Neural progenitor cell (in vitro differentiated cells): ENCODE data around the gene NTN4. TPM values are rescaled to one million over a fixed set of nuclear protein-coding genes. Genes with fewer than 3 reads are reported as not detected.

ENCODE experiments used
- DNase-seq: peaks from one replicate; pipeline ENCODE4 v3.0.0-alpha.2; 2016; ENCODE audit warnings: low spot score
- H2AFZ ChIP-seq: fragments of 200-600 bp; sonication (generic); replicated peaks from 2 replicates; pipeline ENCODE4 v1.6.1; 2016; ENCODE audit warnings: antibody characterized with exemption
- H3F3A ChIP-seq: fragments of 200-600 bp; sonication (generic); 2 replicates; pipeline ENCODE4 v1.6.1; 2016; ENCODE audit warnings: antibody characterized with exemption, low read depth
- H3K27ac ChIP-seq: fragments of 200-600 bp; sonication (generic); 2 replicates; pipeline ENCODE4 v1.5.1; 2016; ENCODE audit warnings: mild to moderate bottlenecking
- H3K27me3 ChIP-seq: fragments of 200-600 bp; sonication (generic); 2 replicates; pipeline ENCODE4 v1.6.1; 2016; ENCODE audit warnings: mild to moderate bottlenecking, moderate library complexity
- H3K36me3 ChIP-seq: fragments of 200-600 bp; sonication (generic); 2 replicates; pipeline ENCODE4 v1.5.1; 2016
- H3K4me1 ChIP-seq: fragments of 200-600 bp; sonication (generic); 2 replicates; pipeline ENCODE4 v1.6.1; 2016; ENCODE audit warnings: mixed run types
- H3K4me2 ChIP-seq: fragments of 200-600 bp; sonication (generic); 2 replicates; pipeline ENCODE4 v1.6.1; 2016
- H3K4me3 ChIP-seq: fragments of 200-600 bp; sonication (generic); 2 replicates; pipeline ENCODE4 v1.5.1; 2016
- H3K79me2 ChIP-seq: fragments of 200-600 bp; sonication (generic); 2 replicates; pipeline ENCODE4 v1.6.1; 2016; ENCODE audit warnings: low read depth
- H3K9ac ChIP-seq: fragments of 200-600 bp; sonication (generic); 2 replicates; pipeline ENCODE4 v1.6.1; 2016
- H3K9me3 ChIP-seq: fragments of 200-600 bp; sonication (generic); 2 replicates; pipeline ENCODE4 v1.5.1; 2016; ENCODE audit warnings: low read depth
- H4K20me1 ChIP-seq: fragments of 200-600 bp; sonication (generic); 2 replicates; pipeline ENCODE4 v1.6.1; 2016; ENCODE audit warnings: low read depth
- H3K27ac Mint-ChIP-seq: 3 replicates; pipeline ENCODE4 v1.8.0; 2021; ENCODE audit warnings: mixed read lengths
- H3K27me3 Mint-ChIP-seq: 2 replicates; pipeline ENCODE4 v1.8.0; 2022; ENCODE audit warnings: low read depth, mild to moderate bottlenecking, inconsistent platforms, moderate library complexity, mixed read lengths; ENCODE audit not compliant: insufficient read depth
- H3K36me3 Mint-ChIP-seq: 3 replicates; pipeline ENCODE4 v1.8.0; 2021; ENCODE audit warnings: mixed read lengths
- H3K4me1 Mint-ChIP-seq: 3 replicates; pipeline ENCODE4 v1.8.0; 2021; ENCODE audit warnings: mixed read lengths
- H3K4me3 Mint-ChIP-seq: 3 replicates; pipeline ENCODE4 v1.8.0; 2021; ENCODE audit warnings: mild to moderate bottlenecking, moderate library complexity, mixed read lengths
- H3K9me3 Mint-ChIP-seq: 3 replicates; pipeline ENCODE4 v1.8.0; 2020; ENCODE audit warnings: mixed read lengths
- EZH2 ChIP-seq: fragments of 200-600 bp; sonication (generic); IDR thresholded peaks from 2 replicates; pipeline ENCODE4 v1.6.1; 2017; ENCODE audit warnings: antibody characterized with exemption, mild to moderate bottlenecking, moderate library complexity
- EZH2phosphoT487 ChIP-seq: fragments of 200-600 bp; sonication (generic); IDR thresholded peaks from 2 replicates; pipeline ENCODE4 v1.6.1; 2017; ENCODE audit warnings: antibody characterized with exemption
- total RNA-seq: library from RNA; depleted of rRNA; stranded (reverse); fragments of >200 nt; gene quantifications from 2 replicates; pipeline ENCODE4 v1.2.3, GENCODE V29; 2015; ENCODE audit warnings: low replicate concordance
- TF ChIP-seq, protein P1 (sequence below): fragments of 200-600 bp; sonication (generic); IDR thresholded peaks from 2 replicates; pipeline ENCODE4 v1.5.1; 2017; ENCODE audit warnings: antibody characterized with exemption, mild to moderate bottlenecking

NTN4 gene
- total RNA-seq, 1 donor from 2014 or later: 2.3 TPM

DNA sequence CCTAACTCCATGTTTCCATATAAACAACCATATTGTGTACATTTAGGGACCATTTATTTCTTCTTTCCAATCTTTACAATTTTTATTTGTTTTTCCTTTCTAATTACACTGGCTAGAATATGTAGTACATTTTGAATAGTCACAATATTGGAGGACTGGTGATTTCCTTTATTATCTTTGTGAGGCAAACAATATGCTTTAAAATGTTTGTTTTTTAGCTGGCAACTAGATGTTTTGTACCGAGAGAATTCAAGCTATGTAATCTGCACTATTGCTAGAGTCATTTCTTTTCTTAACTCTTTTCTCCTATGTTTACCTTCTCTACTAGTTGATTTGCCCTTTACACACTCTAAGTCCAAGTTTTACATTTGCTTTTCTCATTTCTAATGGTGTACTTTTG lies 13.3 kb upstream of the NTN4 start:
- no peak for DNase-seq
- Mint-ChIP-seq H3K36me3 (no peaks in the 10 kb centered on the region), H3K9me3 (peaks cover 2% of the 10 kb centered on the region), H3K27ac (no peak overlapping the region), H3K4me3 (no peak overlapping the region), H3K27me3 (no peaks in the 10 kb centered on the region), H3K4me1 (no peaks in the 10 kb centered on the region)
- no peaks in the 10 kb centered on the region for H4K20me1 ChIP-seq
- H2AFZ ChIP-seq: no peak overlapping the region
- no peak overlapping the region for H3K4me3 ChIP-seq
- H3K27me3 ChIP-seq: no peaks in the 10 kb centered on the region
- H3K9ac ChIP-seq: no peak overlapping the region
- H3K9me3 ChIP-seq: no peaks in the 10 kb centered on the region
- no peak overlapping the region for H3K27ac ChIP-seq
- no peak for TF ChIP-seq EZH2phosphoT487
- no peak for TF ChIP-seq EZH2
- TF ChIP-seq, protein P1, sequence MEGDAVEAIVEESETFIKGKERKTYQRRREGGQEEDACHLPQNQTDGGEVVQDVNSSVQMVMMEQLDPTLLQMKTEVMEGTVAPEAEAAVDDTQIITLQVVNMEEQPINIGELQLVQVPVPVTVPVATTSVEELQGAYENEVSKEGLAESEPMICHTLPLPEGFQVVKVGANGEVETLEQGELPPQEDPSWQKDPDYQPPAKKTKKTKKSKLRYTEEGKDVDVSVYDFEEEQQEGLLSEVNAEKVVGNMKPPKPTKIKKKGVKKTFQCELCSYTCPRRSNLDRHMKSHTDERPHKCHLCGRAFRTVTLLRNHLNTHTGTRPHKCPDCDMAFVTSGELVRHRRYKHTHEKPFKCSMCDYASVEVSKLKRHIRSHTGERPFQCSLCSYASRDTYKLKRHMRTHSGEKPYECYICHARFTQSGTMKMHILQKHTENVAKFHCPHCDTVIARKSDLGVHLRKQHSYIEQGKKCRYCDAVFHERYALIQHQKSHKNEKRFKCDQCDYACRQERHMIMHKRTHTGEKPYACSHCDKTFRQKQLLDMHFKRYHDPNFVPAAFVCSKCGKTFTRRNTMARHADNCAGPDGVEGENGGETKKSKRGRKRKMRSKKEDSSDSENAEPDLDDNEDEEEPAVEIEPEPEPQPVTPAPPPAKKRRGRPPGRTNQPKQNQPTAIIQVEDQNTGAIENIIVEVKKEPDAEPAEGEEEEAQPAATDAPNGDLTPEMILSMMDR: no peak
- H3K4me2 ChIP-seq: no peak overlapping the region
- H3K36me3 ChIP-seq: no peaks in the 10 kb centered on the region
- no peaks in the 10 kb centered on the region for H3K79me2 ChIP-seq
- no peaks in the 10 kb centered on the region for H3F3A ChIP-seq
- H3K4me1 ChIP-seq: no peaks in the 10 kb centered on the region

- H2AFZ ChIP-seq: no peak overlapping the region
- H3K9ac ChIP-seq: no peak overlapping the region
- no peaks in the 10 kb centered on the region for H3K27me3 ChIP-seq
- H3K79me2 ChIP-seq: no peaks in the 10 kb centered on the region
- no peaks in the 10 kb centered on the region for H3K36me3 ChIP-seq
- DNase-seq: no peak
- TF ChIP-seq EZH2phosphoT487 (no peak), EZH2 (no peak)
- TF ChIP-seq, protein P1: no peak
- Mint-ChIP-seq H3K4me1 (no peaks in the 10 kb centered on the region), H3K27ac (no peak overlapping the region), H3K4me3 (no peak overlapping the region), H3K9me3 (no peaks in the 10 kb centered on the region), H3K27me3 (no peaks in the 10 kb centered on the region), H3K36me3 (no peaks in the 10 kb centered on the region)
- no peaks in the 10 kb centered on the region for H3F3A ChIP-seq
- H3K4me3 ChIP-seq: no peak overlapping the region
- H3K9me3 ChIP-seq: no peaks in the 10 kb centered on the region
- no peaks in the 10 kb centered on the region for H3K4me1 ChIP-seq
- H3K4me2 ChIP-seq: no peak overlapping the region
- no peak overlapping the region for H3K27ac ChIP-seq
- no peaks in the 10 kb centered on the region for H4K20me1 ChIP-seq
Measured at GRCh38 chr12:95802482-95803270, 12.1 kb upstream of the NTN4 start.

DNA sequence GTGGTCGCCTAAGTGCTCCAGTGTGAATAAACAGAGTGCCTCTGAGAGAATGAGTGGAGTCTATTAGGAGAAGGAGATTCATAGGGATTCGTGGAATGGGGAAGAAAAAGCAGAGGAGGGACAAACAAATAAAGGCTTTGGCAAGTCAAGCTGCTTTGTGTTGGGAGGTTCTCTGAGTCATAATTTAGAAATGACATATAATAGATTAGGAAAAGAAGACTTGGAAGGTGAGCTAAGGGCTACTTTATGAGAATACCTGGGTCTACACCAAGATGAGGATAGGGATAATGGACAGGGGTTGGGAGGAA lies 6.4 kb upstream of the NTN4 start:
- peaks cover 29% of the 10 kb centered on the region for H3K27me3 ChIP-seq
- H3K9ac ChIP-seq: no peak overlapping the region
- H3K27ac Mint-ChIP-seq: no peak overlapping the region
- no peaks in the 10 kb centered on the region for H3K9me3 Mint-ChIP-seq
- no peaks in the 10 kb centered on the region for H3K9me3 ChIP-seq
- no peak overlapping the region for H3K4me3 Mint-ChIP-seq
- no peak for DNase-seq
- H3K4me1 ChIP-seq: no peaks in the 10 kb centered on the region
- no peak overlapping the region for H2AFZ ChIP-seq
- H3K79me2 ChIP-seq: no peaks in the 10 kb centered on the region
- TF ChIP-seq EZH2 (no peak), EZH2phosphoT487 (no peak)
- TF ChIP-seq, protein P1: no peak
- no peaks in the 10 kb centered on the region for H3F3A ChIP-seq
- no peak overlapping the region for H3K4me3 ChIP-seq
- H3K36me3 ChIP-seq: no peaks in the 10 kb centered on the region
- H3K36me3 Mint-ChIP-seq: no peaks in the 10 kb centered on the region
- H3K4me1 Mint-ChIP-seq: no peaks in the 10 kb centered on the region
- H4K20me1 ChIP-seq: no peaks in the 10 kb centered on the region
- peaks cover 5% of the 10 kb centered on the region for H3K27me3 Mint-ChIP-seq
- no peak overlapping the region for H3K27ac ChIP-seq
- no peak overlapping the region for H3K4me2 ChIP-seq
